ENCODE data around the gene HOXC11. TPM values are rescaled to one million over a fixed set of nuclear protein-coding genes. Genes with fewer than 3 reads are reported as not detected.

The HOXC11 gene
- total RNA-seq, 1 donor from 2014 or later, result not detected

- no peak overlapping the region for H2AFZ ChIP-seq (replicated peaks)
- H3K36me3 Mint-ChIP-seq, result no peaks in the 10 kb centered on the region
- H3K4me3 ChIP-seq, result no peak overlapping the region
- no peak overlapping the region for H3K27ac Mint-ChIP-seq
- DNase-seq (ENCODE audit: low spot score), result no peak
- H3K9ac ChIP-seq, result no peak overlapping the region
- H3K27me3 Mint-ChIP-seq (ENCODE audit: insufficient read depth, low read depth), result peaks cover 98% of the 10 kb centered on the region
- H3K4me3 Mint-ChIP-seq, result no peak overlapping the region
- TF ChIP-seq EZH2 (IDR thresholded peaks at IDR 0.05) (no peak), CTCF (IDR thresholded peaks at IDR 0.05) (no peak), EZH2phosphoT487 (IDR thresholded peaks at IDR 0.05) (peak; percentile 49)
- H3K4me1 ChIP-seq, result no peaks in the 10 kb centered on the region
- no peak overlapping the region for H3K4me2 ChIP-seq
- H3K9me3 ChIP-seq (ENCODE audit: low read depth), result no peaks in the 10 kb centered on the region
- H4K20me1 ChIP-seq (ENCODE audit: low read depth), result peaks cover 88% of the 10 kb centered on the region
- H3K27ac ChIP-seq, result no peak overlapping the region
- H3F3A ChIP-seq (ENCODE audit: low read depth), result no peaks in the 10 kb centered on the region
- H3K79me2 ChIP-seq (ENCODE audit: low read depth), result no peaks in the 10 kb centered on the region
- H3K4me1 Mint-ChIP-seq, result peaks cover 4% of the 10 kb centered on the region
- H3K9me3 Mint-ChIP-seq, result peaks cover 2% of the 10 kb centered on the region
- no peaks in the 10 kb centered on the region for H3K36me3 ChIP-seq
- H3K27me3 ChIP-seq, result peaks cover 100% of the 10 kb centered on the region
These were observed 28.6 kb downstream of the HOXC11 start for GRCh38 chr12:54001283-54002187.

GRCh38 chr12:54002278-54002914 is 29.5 kb downstream of the HOXC11 start:
- Histone ChIP-seq H3K4me1 (no peaks in the 10 kb centered on the region), H3K9me3 (ENCODE audit: low read depth) (no peaks in the 10 kb centered on the region), H3K27me3 (peaks cover 100% of the 10 kb centered on the region), H3K4me3 (no peak overlapping the region), H3K79me2 (ENCODE audit: low read depth) (no peaks in the 10 kb centered on the region), H3K4me2 (no peak overlapping the region), H3K36me3 (no peaks in the 10 kb centered on the region), H3K27ac (no peak overlapping the region), H3K9ac (no peak overlapping the region), H2AFZ (replicated peaks) (no peak overlapping the region), H4K20me1 (ENCODE audit: low read depth) (peaks cover 88% of the 10 kb centered on the region), H3F3A (ENCODE audit: low read depth) (no peaks in the 10 kb centered on the region)
- no peaks in the 10 kb centered on the region for H3K36me3 Mint-ChIP-seq
- no peak for DNase-seq (ENCODE audit: low spot score)
- H3K27ac Mint-ChIP-seq, result no peak overlapping the region
- H3K27me3 Mint-ChIP-seq (ENCODE audit: insufficient read depth, low read depth), result peaks cover 98% of the 10 kb centered on the region
- TF ChIP-seq CTCF (IDR thresholded peaks at IDR 0.05) (no peak), EZH2phosphoT487 (IDR thresholded peaks at IDR 0.05) (peak; percentile 79), EZH2 (IDR thresholded peaks at IDR 0.05) (peak; percentile 90)
- peaks cover 4% of the 10 kb centered on the region for H3K4me1 Mint-ChIP-seq
- no peak overlapping the region for H3K4me3 Mint-ChIP-seq
- peaks cover 2% of the 10 kb centered on the region for H3K9me3 Mint-ChIP-seq

GRCh38 chr12:54002915-54003389 is 30.0 kb downstream of the HOXC11 start:
- no peak overlapping the region for H3K27ac Mint-ChIP-seq
- Histone ChIP-seq H3K36me3 (no peaks in the 10 kb centered on the region), H3K4me1 (no peaks in the 10 kb centered on the region), H3F3A (ENCODE audit: low read depth) (no peaks in the 10 kb centered on the region), H3K4me2 (no peak overlapping the region), H3K4me3 (no peak overlapping the region), H2AFZ (replicated peaks) (no peak overlapping the region), H3K27me3 (peaks cover 100% of the 10 kb centered on the region), H4K20me1 (ENCODE audit: low read depth) (peaks cover 88% of the 10 kb centered on the region), H3K27ac (no peak overlapping the region), H3K79me2 (ENCODE audit: low read depth) (no peaks in the 10 kb centered on the region), H3K9ac (no peak overlapping the region), H3K9me3 (ENCODE audit: low read depth) (no peaks in the 10 kb centered on the region)
- no peak for DNase-seq (ENCODE audit: low spot score)
- H3K4me1 Mint-ChIP-seq, result peaks cover 4% of the 10 kb centered on the region
- no peak overlapping the region for H3K4me3 Mint-ChIP-seq
- H3K27me3 Mint-ChIP-seq (ENCODE audit: insufficient read depth, low read depth), result peaks cover 98% of the 10 kb centered on the region
- H3K36me3 Mint-ChIP-seq, result no peaks in the 10 kb centered on the region
- peaks cover 2% of the 10 kb centered on the region for H3K9me3 Mint-ChIP-seq
- TF ChIP-seq CTCF (IDR thresholded peaks at IDR 0.05) (no peak), EZH2 (IDR thresholded peaks at IDR 0.05) (peak; percentile 78), EZH2phosphoT487 (IDR thresholded peaks at IDR 0.05) (peak; percentile 76)

Data from neural progenitor cell (in vitro differentiated cells).